Naive B cell (primary cell): ENCODE data around the gene BORA. TPM values are rescaled to one million over a fixed set of nuclear protein-coding genes. Genes with fewer than 3 reads are reported as not detected.
"Not testable (repeated sequence)": the region's sequence is repeated elsewhere in the genome, so short reads cannot be mapped to it uniquely, and the experiment has no call there.

Source experiments
- ATAC-seq, 2 donors: fragments of 150-1000 bp; cut with Tn5 transposase; 2 replicates each; pipeline ENCODE4 v1.10.0; 2021; ENCODE audit warnings: low read depth in 2 of 2, mild to moderate bottlenecking in 2 of 2, moderate library complexity in 2 of 2
- DNase-seq: peaks from one replicate; pipeline ENCODE4 v3.0.0; 2022
- H3K27ac Mint-ChIP-seq, 6 donors: one replicate each; pipeline ENCODE4 v1.8.0; 2020 to 2022; ENCODE audit warnings: mild to moderate bottlenecking in 6 of 6, mixed read lengths in 6 of 6, moderate library complexity in 5 of 6, inconsistent platforms in 2 of 6
- H3K27me3 Mint-ChIP-seq, 3 donors: one replicate each; pipeline ENCODE4 v1.8.0; 2021 to 2022; ENCODE audit warnings: mixed read lengths in 3 of 3, mild to moderate bottlenecking in 1 of 3
- H3K36me3 Mint-ChIP-seq, 2 donors: one replicate each; pipeline ENCODE4 v1.8.0; 2020 to 2022; ENCODE audit warnings: mixed read lengths in 2 of 2, inconsistent platforms in 1 of 2, mild to moderate bottlenecking in 1 of 2
- H3K4me1 Mint-ChIP-seq, 3 donors: one replicate each; pipeline ENCODE4 v1.8.0; 2020 to 2022; ENCODE audit warnings: mixed read lengths in 3 of 3, inconsistent platforms in 1 of 3, mild to moderate bottlenecking in 1 of 3, moderate library complexity in 1 of 3
- H3K4me3 Mint-ChIP-seq, 8 donors: one replicate each; pipeline ENCODE4 v1.8.0; 2020 to 2022; ENCODE audit warnings: mild to moderate bottlenecking in 8 of 8, mixed read lengths in 8 of 8, moderate library complexity in 8 of 8, inconsistent platforms in 2 of 8
- H3K9me3 Mint-ChIP-seq, 7 donors: one replicate each; pipeline ENCODE4 v1.8.0; 2020 to 2022; ENCODE audit warnings: mixed read lengths in 7 of 7, mild to moderate bottlenecking in 5 of 7, inconsistent platforms in 2 of 7, moderate library complexity in 1 of 7
- polyA plus RNA-seq, 6 donors: library from polyadenylated mRNA; unstranded; fragments of 300-500 nt; fragmentation: Illumina TruSeq; gene quantifications; one replicate each; pipeline ENCODE4 v1.2.3, GENCODE V29; 2021; ENCODE audit warnings: low read depth in 6 of 6

BORA gene
- 10 to 100 TPM in 4 of 6 donors, 1 to 10 TPM in 2; 9.6 to 21.9 (median 11.9) TPM for polyA plus RNA-seq

- Mint-ChIP-seq H3K27me3 (no peaks in the 10 kb centered on the region), H3K4me1 (peaks cover 25 to 55% (median 45%) of the 10 kb centered on the region in 3 donors), H3K9me3 (no peaks in the 10 kb centered on the region), H3K36me3 (peaks cover 8 to 13% of the 10 kb centered on the region in 2 donors), H3K27ac (peak within 1 kb of the TSS; percentile 86 to 95 (median 92)), H3K4me3 (peak within 1 kb of the TSS; percentile 91 to 97 (median 94))
- ATAC-seq (peak; percentile 90), DNase-seq (peak; percentile 96)
These were observed at the start of gene BORA, which contains the start of gene MZT1 for GRCh38 chr13:72727417-72728289. Gene BORA (plus strand): TSS chr13:72727923. CDS start chr13:72728941, 1,018 bp downstream. Gene MZT1 (minus strand): TSS chr13:72727629. CDS start chr13:72727602, 27 bp downstream.

- DNase-seq, result no peak
- H3K4me1 Mint-ChIP-seq, result no peaks in the 10 kb centered on the region
- ATAC-seq, result no peak
- peaks cover 6 to 16% (median 14%) of the 10 kb centered on the region in 3 donors for H3K27me3 Mint-ChIP-seq
- peaks cover 0 to 6% (median 0%) of the 10 kb centered on the region in 7 donors for H3K9me3 Mint-ChIP-seq
- H3K27ac Mint-ChIP-seq, result no peak overlapping the region
- no peaks in the 10 kb centered on the region for H3K36me3 Mint-ChIP-seq
- no peak overlapping the region for H3K4me3 Mint-ChIP-seq
These were observed 49.4 kb upstream of the BORA start for GRCh38 chr13:72678312-72678711.

GRCh38 chr13:72680353-72680752 lies 47.4 kb upstream of the BORA start:
- Mint-ChIP-seq H3K9me3 (peaks cover 0 to 6% (median 0%) of the 10 kb centered on the region in 7 donors), H3K27me3 (peaks cover 10 to 12% (median 10%) of the 10 kb centered on the region in 3 donors), H3K4me1 (no peaks in the 10 kb centered on the region), H3K4me3 (no peak overlapping the region), H3K36me3 (no peaks in the 10 kb centered on the region), H3K27ac (no peak overlapping the region)
- ATAC-seq (no peak), DNase-seq (no peak)

- ATAC-seq (no peak), DNase-seq (no peak)
- peaks cover 0 to 9% of the 10 kb centered on the region in 2 donors for H3K36me3 Mint-ChIP-seq
- H3K9me3 Mint-ChIP-seq, result peaks cover 0 to 11% (median 2%) of the 10 kb centered on the region in 7 donors
- H3K27me3 Mint-ChIP-seq, result peaks cover 16 to 28% (median 17%) of the 10 kb centered on the region in 3 donors
- H3K4me1 Mint-ChIP-seq, result no peaks in the 10 kb centered on the region
- no peak overlapping the region for H3K27ac Mint-ChIP-seq
- no peak overlapping the region for H3K4me3 Mint-ChIP-seq
These were observed 41.0 kb upstream of the BORA start for GRCh38 chr13:72686766-72687165.

- no peak for DNase-seq
- no peak overlapping the region for H3K4me3 Mint-ChIP-seq
- peaks cover 0 to 26% (median 3%) of the 10 kb centered on the region in 7 donors for H3K9me3 Mint-ChIP-seq
- ATAC-seq, result no peak
- peaks cover 6 to 16% (median 6%) of the 10 kb centered on the region in 3 donors for H3K27me3 Mint-ChIP-seq
- H3K36me3 Mint-ChIP-seq, result peaks cover 6 to 9% of the 10 kb centered on the region in 2 donors
- no peaks in the 10 kb centered on the region for H3K4me1 Mint-ChIP-seq
- H3K27ac Mint-ChIP-seq, result no peak overlapping the region
These were observed 38.5 kb upstream of the BORA start for GRCh38 chr13:72689181-72689696.

- Mint-ChIP-seq H3K27ac (no peak overlapping the region), H3K9me3 (peaks cover 0 to 26% (median 3%) of the 10 kb centered on the region in 7 donors), H3K27me3 (peaks cover 6 to 11% (median 11%) of the 10 kb centered on the region in 3 donors), H3K36me3 (peaks cover 6 to 9% of the 10 kb centered on the region in 2 donors), H3K4me1 (no peaks in the 10 kb centered on the region), H3K4me3 (peak overlapping the region in 1 of 8 donors; percentile 6)
- DNase-seq (no peak), ATAC-seq (no peak)
These were observed 34.7 kb upstream of the BORA start for GRCh38 chr13:72692884-72693514.

- Mint-ChIP-seq H3K9me3 (peaks cover 0 to 26% (median 3%) of the 10 kb centered on the region in 7 donors), H3K27me3 (peaks cover 6 to 11% (median 7%) of the 10 kb centered on the region in 3 donors), H3K27ac (no peak overlapping the region), H3K4me1 (no peaks in the 10 kb centered on the region), H3K4me3 (no peak overlapping the region), H3K36me3 (peaks cover 5 to 6% of the 10 kb centered on the region in 2 donors)
- DNase-seq (no peak), ATAC-seq (no peak)
These were observed 33.9 kb upstream of the BORA start for GRCh38 chr13:72693832-72694231.

GRCh38 chr13:72694314-72694713 lies 33.4 kb upstream of the BORA start:
- Mint-ChIP-seq H3K36me3 (peaks cover 4 to 6% of the 10 kb centered on the region in 2 donors), H3K4me3 (no peak overlapping the region), H3K9me3 (peaks cover 0 to 26% (median 3%) of the 10 kb centered on the region in 7 donors), H3K27ac (no peak overlapping the region), H3K27me3 (peaks cover 5 to 11% (median 6%) of the 10 kb centered on the region in 3 donors), H3K4me1 (no peaks in the 10 kb centered on the region)
- no peak for ATAC-seq
- no peak for DNase-seq

- no peaks in the 10 kb centered on the region for H3K4me1 Mint-ChIP-seq
- peaks cover 0 to 17% (median 2%) of the 10 kb centered on the region in 7 donors for H3K9me3 Mint-ChIP-seq
- no peak overlapping the region for H3K27ac Mint-ChIP-seq
- ATAC-seq (no peak), DNase-seq (no peak)
- peaks cover 0 to 5% (median 0%) of the 10 kb centered on the region in 3 donors for H3K27me3 Mint-ChIP-seq
- peaks cover under 1 to 6% of the 10 kb centered on the region in 2 donors for H3K36me3 Mint-ChIP-seq
- no peak overlapping the region for H3K4me3 Mint-ChIP-seq
These were observed 31.1 kb upstream of the BORA start for GRCh38 chr13:72696579-72696978.

- DNase-seq (no peak), ATAC-seq (no peak)
- Mint-ChIP-seq H3K36me3 (no peaks in the 10 kb centered on the region), H3K4me1 (no peaks in the 10 kb centered on the region), H3K27me3 (peaks cover 0 to 5% (median 0%) of the 10 kb centered on the region in 3 donors), H3K9me3 (peaks cover 0 to 7% (median under 1%) of the 10 kb centered on the region in 7 donors), H3K27ac (no peak overlapping the region), H3K4me3 (no peak overlapping the region)
These were observed 29.6 kb upstream of the BORA start for GRCh38 chr13:72698164-72698563.

GRCh38 chr13:72700509-72700908 lies 27.2 kb upstream of the BORA start:
- DNase-seq (no peak), ATAC-seq (no peak)
- Mint-ChIP-seq H3K4me1 (no peaks in the 10 kb centered on the region), H3K4me3 (no peak overlapping the region), H3K27ac (no peak overlapping the region), H3K9me3 (peaks cover 0 to 9% (median 1%) of the 10 kb centered on the region in 7 donors), H3K27me3 (no peaks in the 10 kb centered on the region), H3K36me3 (peaks cover under 1 to 2% of the 10 kb centered on the region in 2 donors)

GRCh38 chr13:72716776-72717175 lies 10.9 kb upstream of the BORA start:
- ATAC-seq, result no peak
- Mint-ChIP-seq H3K36me3 (peaks cover 46 to 62% of the 10 kb centered on the region in 2 donors), H3K27ac (no peak overlapping the region), H3K4me1 (peaks cover 2 to 18% (median 11%) of the 10 kb centered on the region in 3 donors), H3K9me3 (peaks cover 0 to 15% (median 13%) of the 10 kb centered on the region in 7 donors), H3K27me3 (no peaks in the 10 kb centered on the region), H3K4me3 (no peak overlapping the region)
- no peak for DNase-seq

GRCh38 chr13:72726185-72726584 lies 1.5 kb upstream of the BORA start:
- H3K36me3 Mint-ChIP-seq, result peaks cover 15 to 19% of the 10 kb centered on the region in 2 donors
- not testable (repeated sequence) for DNase-seq, H3K27me3 Mint-ChIP-seq, ATAC-seq, H3K9me3 Mint-ChIP-seq
- peaks cover 33 to 58% (median 57%) of the 10 kb centered on the region in 3 donors for H3K4me1 Mint-ChIP-seq
- H3K4me3 Mint-ChIP-seq, result peak overlapping the region; percentile 91 to 97 (median 94)
- H3K27ac Mint-ChIP-seq, result peak overlapping the region in 3 of 6 donors; percentile 15 to 87 (median 24)
